22Rv1 (cell line): ENCODE measurements around the gene NLRP14.

ENCODE experiments used
- ZFX ChIP-seq: fragments of 450-650 bp; IDR thresholded peaks from 2 replicates; pipeline ENCODE4 v1.6.1; 2017; ENCODE audit warnings: antibody characterized with exemption, borderline replicate concordance
- TF ChIP-seq, protein P1 (sequence below): fragments of 450-650 bp; IDR thresholded peaks from 2 replicates; pipeline ENCODE4 v1.5.1; 2017; ENCODE audit warnings: mild to moderate bottlenecking

DNA sequence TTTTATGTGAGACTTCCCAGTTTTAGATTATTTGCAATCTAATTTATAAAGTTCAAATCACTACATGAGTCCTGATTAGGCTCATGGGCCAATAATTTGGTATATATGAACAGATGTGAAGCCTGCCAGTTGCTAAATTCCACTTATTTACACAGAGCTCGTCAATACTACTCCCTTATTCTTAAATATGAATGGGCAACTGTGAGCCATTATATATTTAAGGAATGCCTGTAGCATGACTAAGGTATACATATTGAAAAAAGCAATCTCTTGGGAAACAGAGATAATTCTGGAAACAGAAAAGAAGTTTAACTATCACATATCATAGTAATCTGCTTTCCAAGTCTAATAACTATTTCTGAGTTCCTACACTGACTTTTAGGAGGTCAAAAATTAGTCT lies 95.5 kb downstream of the NLRP14 start:
- TF ChIP-seq, protein P1, sequence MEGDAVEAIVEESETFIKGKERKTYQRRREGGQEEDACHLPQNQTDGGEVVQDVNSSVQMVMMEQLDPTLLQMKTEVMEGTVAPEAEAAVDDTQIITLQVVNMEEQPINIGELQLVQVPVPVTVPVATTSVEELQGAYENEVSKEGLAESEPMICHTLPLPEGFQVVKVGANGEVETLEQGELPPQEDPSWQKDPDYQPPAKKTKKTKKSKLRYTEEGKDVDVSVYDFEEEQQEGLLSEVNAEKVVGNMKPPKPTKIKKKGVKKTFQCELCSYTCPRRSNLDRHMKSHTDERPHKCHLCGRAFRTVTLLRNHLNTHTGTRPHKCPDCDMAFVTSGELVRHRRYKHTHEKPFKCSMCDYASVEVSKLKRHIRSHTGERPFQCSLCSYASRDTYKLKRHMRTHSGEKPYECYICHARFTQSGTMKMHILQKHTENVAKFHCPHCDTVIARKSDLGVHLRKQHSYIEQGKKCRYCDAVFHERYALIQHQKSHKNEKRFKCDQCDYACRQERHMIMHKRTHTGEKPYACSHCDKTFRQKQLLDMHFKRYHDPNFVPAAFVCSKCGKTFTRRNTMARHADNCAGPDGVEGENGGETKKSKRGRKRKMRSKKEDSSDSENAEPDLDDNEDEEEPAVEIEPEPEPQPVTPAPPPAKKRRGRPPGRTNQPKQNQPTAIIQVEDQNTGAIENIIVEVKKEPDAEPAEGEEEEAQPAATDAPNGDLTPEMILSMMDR, result no peak
- TF ChIP-seq ZFX, result no peak
